GM18499 (cell line): Measurements from ENCODE around the gene ZNF516.

Experiments used
- ATAC-seq: cut with Tn5 transposase; IDR thresholded peaks from one replicate; pipeline ENCODE4 v1.9.1; 2021; ENCODE audit warnings: moderate number of reproducible peaks; ENCODE audit not compliant: insufficient read depth, unreplicated experiment

The ZNF516 gene

GRCh38 chr18:76319366-76319765, 175.7 kb downstream of the ZNF516 start:
- ATAC-seq = no peak

- ATAC-seq = no peak
Measured at GRCh38 chr18:76318607-76319006, 176.4 kb downstream of the ZNF516 start.

GRCh38 chr18:76317136-76317535, 177.9 kb downstream of the ZNF516 start:
- ATAC-seq = no peak

GRCh38 chr18:76315722-76316230, 179.3 kb downstream of the ZNF516 start:
- no peak for ATAC-seq

GRCh38 chr18:76314496-76314895, 180.5 kb downstream of the ZNF516 start:
- ATAC-seq = no peak

- ATAC-seq = no peak
Measured at GRCh38 chr18:76314015-76314414, 181.0 kb downstream of the ZNF516 start.
